Osteocyte (in vitro differentiated cells): ENCODE measurements around the gene USP46. TPM values are rescaled to one million over a fixed set of nuclear protein-coding genes. Genes with fewer than 3 reads are reported as not detected.
A peak's percentile ranks its signal among the peaks of the same experiment; 100 is the strongest.

Source experiments
- DNase-seq: peaks from one replicate; pipeline ENCODE4 v3.0.0; 2021; ENCODE audit warnings: mixed read lengths; ENCODE audit not compliant: unreplicated experiment; ENCODE audit errors: extremely low spot score
- H3K27ac Mint-ChIP-seq: one replicate; pipeline ENCODE4 v1.8.0; 2021; ENCODE audit warnings: mild to moderate bottlenecking, mixed read lengths; ENCODE audit not compliant: unreplicated experiment
- H3K27me3 Mint-ChIP-seq: one replicate; pipeline ENCODE4 v1.8.0; 2021; ENCODE audit warnings: mixed read lengths; ENCODE audit not compliant: unreplicated experiment
- H3K36me3 Mint-ChIP-seq: one replicate; pipeline ENCODE4 v1.8.0; 2021; ENCODE audit warnings: mixed read lengths; ENCODE audit not compliant: unreplicated experiment
- H3K4me1 Mint-ChIP-seq: one replicate; pipeline ENCODE4 v1.8.0; 2021; ENCODE audit warnings: mixed read lengths; ENCODE audit not compliant: unreplicated experiment
- H3K4me3 Mint-ChIP-seq: one replicate; pipeline ENCODE4 v1.8.0; 2021; ENCODE audit warnings: mild to moderate bottlenecking, moderate library complexity, mixed read lengths; ENCODE audit not compliant: unreplicated experiment
- H3K9me3 Mint-ChIP-seq: one replicate; pipeline ENCODE4 v1.8.0; 2021; ENCODE audit warnings: mixed read lengths; ENCODE audit not compliant: unreplicated experiment
- CTCF ChIP-seq: fragments of 200-600 bp; sonication (generic); IDR thresholded peaks from 2 replicates; pipeline ENCODE4 v1.5.0; 2021; ENCODE audit warnings: antibody characterized with exemption, mild to moderate bottlenecking, moderate library complexity
- total RNA-seq: library from RNA; stranded (reverse); gene quantifications from 2 replicates; pipeline ENCODE4 v1.2.1, GENCODE V29; 2021

USP46 gene
- total RNA-seq, 1 donor from 2014 or later, result 18.8 TPM

GRCh38 chr4:52665592-52665991 is 6.5 kb upstream of the USP46 start:
- Mint-ChIP-seq H3K36me3 (peaks cover 13% of the 10 kb centered on the region), H3K4me3 (no peak overlapping the region), H3K4me1 (peaks cover under 1% of the 10 kb centered on the region), H3K27ac (no peak overlapping the region), H3K27me3 (peaks cover 23% of the 10 kb centered on the region), H3K9me3 (no peaks in the 10 kb centered on the region)
- TF ChIP-seq CTCF, result peak; percentile 50
- no peak for DNase-seq

- DNase-seq, result no peak
- H3K27ac Mint-ChIP-seq, result no peak overlapping the region
These were observed 5.4 kb upstream of the USP46 start for GRCh38 chr4:52664479-52664878.

DNA sequence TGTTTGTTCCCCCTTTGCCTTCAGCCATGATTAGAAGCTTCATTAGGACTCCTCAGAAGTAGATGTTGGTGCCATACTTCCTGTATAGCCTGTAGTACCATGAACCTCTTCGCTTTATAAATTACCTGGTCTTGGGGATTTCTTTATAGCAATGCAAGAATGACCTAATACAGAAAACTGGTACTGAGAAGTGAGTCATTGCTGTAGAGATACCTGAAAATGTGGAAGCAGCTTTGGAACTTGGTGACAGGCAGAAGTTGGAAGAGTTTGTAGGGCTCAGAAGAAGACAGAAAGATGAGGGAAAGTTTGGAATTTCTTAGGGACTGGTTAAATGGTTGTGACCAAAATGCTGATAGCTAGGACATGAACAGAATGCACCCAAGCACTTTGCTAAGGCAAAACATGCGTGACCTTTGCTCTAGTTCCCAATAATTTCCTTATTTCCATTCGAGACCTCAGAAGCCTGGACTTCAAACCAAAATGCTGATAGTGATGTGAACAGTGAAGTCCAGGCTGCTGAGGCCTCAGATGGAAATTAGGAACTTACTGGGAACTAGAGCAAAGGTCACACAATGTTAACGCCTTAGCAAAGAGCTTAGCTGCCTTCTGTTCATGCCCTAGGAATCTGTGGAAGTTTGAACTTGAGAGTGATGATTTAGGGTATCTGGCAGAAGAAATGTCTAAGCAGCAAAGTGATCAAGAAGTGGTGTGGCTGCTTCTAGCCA is 3.0 kb upstream of the USP46 start:
- no peak for TF ChIP-seq CTCF
- Mint-ChIP-seq H3K27me3 (peaks cover 9% of the 10 kb centered on the region), H3K36me3 (peaks cover 13% of the 10 kb centered on the region), H3K27ac (no peak overlapping the region), H3K9me3 (no peaks in the 10 kb centered on the region), H3K4me1 (peaks cover 19% of the 10 kb centered on the region), H3K4me3 (no peak overlapping the region)
- no peak for DNase-seq

More at GRCh38 chr4:52664479-52664878, 5.4 kb upstream of the USP46 start:
- Mint-ChIP-seq H3K4me1 (peaks cover 7% of the 10 kb centered on the region), H3K4me3 (no peak overlapping the region), H3K9me3 (no peaks in the 10 kb centered on the region), H3K36me3 (peaks cover 13% of the 10 kb centered on the region), H3K27me3 (peaks cover 20% of the 10 kb centered on the region)
- TF ChIP-seq CTCF, result no peak

GRCh38 chr4:52660643-52661042 is 1.5 kb upstream of the USP46 start:
- Mint-ChIP-seq H3K9me3 (no peaks in the 10 kb centered on the region), H3K27ac (no peak overlapping the region), H3K4me3 (peak overlapping the region; percentile 17), H3K27me3 (peaks cover 3% of the 10 kb centered on the region), H3K36me3 (peaks cover 17% of the 10 kb centered on the region), H3K4me1 (peaks cover 23% of the 10 kb centered on the region)
- no peak for TF ChIP-seq CTCF
- DNase-seq, result no peak

DNA sequence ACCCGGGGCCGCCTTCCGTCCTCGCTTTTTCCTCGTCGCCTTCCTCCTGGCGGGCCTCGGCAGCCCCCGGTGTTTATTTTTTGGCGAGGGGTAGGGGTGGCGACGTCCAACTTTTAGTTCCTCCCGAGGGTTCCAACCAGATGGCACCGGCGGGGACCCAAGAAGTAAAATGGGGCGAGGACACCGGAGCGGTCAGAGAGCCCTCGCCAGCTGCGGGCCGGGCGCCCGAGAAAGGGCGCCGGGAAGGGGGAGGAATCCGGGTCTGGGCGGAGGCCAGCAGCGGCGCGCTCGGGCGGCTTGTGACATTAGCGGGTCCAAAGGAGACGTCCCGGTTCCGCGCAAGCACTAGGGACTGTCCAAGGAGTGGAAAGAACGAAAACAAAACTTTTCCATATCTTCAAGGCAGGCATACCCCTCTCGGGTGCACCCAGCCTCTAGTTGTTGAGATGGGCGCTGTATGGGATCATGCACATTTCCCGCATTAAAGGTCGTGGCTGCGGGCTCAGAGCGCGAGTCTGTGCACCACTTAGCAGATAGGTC is 691 bp upstream of the USP46 start:
- Mint-ChIP-seq H3K9me3 (no peaks in the 10 kb centered on the region), H3K27me3 (no peaks in the 10 kb centered on the region), H3K4me3 (peak overlapping the region; percentile 84), H3K4me1 (peaks cover 26% of the 10 kb centered on the region), H3K27ac (peak overlapping the region; percentile 90), H3K36me3 (peaks cover 17% of the 10 kb centered on the region)
- no peak for TF ChIP-seq CTCF
- no peak for DNase-seq
